Muscle layer of colon (tissue), 2 donors: ENCODE measurements around the gene MKI67.
"Not testable (repeated sequence)": the region's sequence is repeated elsewhere in the genome, so short reads cannot be mapped to it uniquely, and the experiment has no call there.

Experiments used
- H3K27ac ChIP-seq: one replicate; pipeline ENCODE4 v1.7.0; 2013; ENCODE audit warnings: low read depth, mild to moderate bottlenecking, low read length, moderate library complexity
- H3K27me3 ChIP-seq, 2 donors: one replicate each; pipeline ENCODE4 v1.7.0; 2013; ENCODE audit warnings: low read length in 2 of 2, mild to moderate bottlenecking in 2 of 2; ENCODE audit not compliant: insufficient read depth in 2 of 2, control insufficient read depth in 1 of 2
- H3K36me3 ChIP-seq: one replicate; pipeline ENCODE4 v1.7.0; 2013; ENCODE audit warnings: mild to moderate bottlenecking, low read length; ENCODE audit not compliant: insufficient read depth
- H3K4me1 ChIP-seq: one replicate; pipeline ENCODE4 v1.7.0; 2013; ENCODE audit warnings: mild to moderate bottlenecking, low read length; ENCODE audit not compliant: insufficient read depth
- H3K4me3 ChIP-seq, 2 donors: one replicate each; pipeline ENCODE4 v1.7.0; 2013; ENCODE audit warnings: low read length in 2 of 2, low read depth in 1 of 2, mild to moderate bottlenecking in 1 of 2, moderate library complexity in 1 of 2
- H3K9ac ChIP-seq: one replicate; pipeline ENCODE4 v1.7.0; 2013; ENCODE audit warnings: low read length
- H3K9me3 ChIP-seq: one replicate; pipeline ENCODE4 v1.7.0; 2013; ENCODE audit warnings: mild to moderate bottlenecking, low read length
- donor health status: abdominal sarcoma.
- donor health status: Adenocarcinoma of cecum.

MKI67 gene

DNA sequence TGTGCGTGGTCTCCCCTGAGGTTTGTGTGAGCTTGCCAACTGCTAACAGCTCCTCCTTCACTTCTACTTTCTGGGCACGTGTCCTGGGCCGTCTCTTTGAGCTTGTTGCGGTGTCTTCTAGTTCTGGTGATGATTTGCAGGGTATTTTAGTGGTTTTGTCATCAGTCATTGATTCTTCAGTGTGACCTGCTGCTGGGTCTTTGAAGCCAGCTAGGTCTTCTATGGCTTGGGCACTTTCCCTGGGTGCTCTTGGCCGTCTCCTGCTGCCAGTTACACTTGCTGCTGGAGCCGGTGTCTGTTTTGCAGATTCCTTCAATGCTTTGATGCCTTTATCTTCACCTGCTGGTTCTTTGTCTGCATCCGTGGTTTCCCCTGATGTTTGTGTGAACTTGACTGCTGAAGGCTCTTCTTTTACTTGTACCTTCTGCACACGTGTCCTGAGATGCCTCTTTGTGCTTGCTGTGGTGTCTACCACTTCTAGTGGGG lies 23.0 kb downstream of the MKI67 start:
- no peaks in the 10 kb centered on the region for H3K9me3 ChIP-seq
- no peak overlapping the region for H3K27ac ChIP-seq
- no peaks in the 10 kb centered on the region for H3K36me3 ChIP-seq
- no peak overlapping the region for H3K4me3 ChIP-seq
- H3K27me3 ChIP-seq, result no peaks in the 10 kb centered on the region
- peaks cover 4% of the 10 kb centered on the region for H3K4me1 ChIP-seq
- no peak overlapping the region for H3K9ac ChIP-seq

DNA sequence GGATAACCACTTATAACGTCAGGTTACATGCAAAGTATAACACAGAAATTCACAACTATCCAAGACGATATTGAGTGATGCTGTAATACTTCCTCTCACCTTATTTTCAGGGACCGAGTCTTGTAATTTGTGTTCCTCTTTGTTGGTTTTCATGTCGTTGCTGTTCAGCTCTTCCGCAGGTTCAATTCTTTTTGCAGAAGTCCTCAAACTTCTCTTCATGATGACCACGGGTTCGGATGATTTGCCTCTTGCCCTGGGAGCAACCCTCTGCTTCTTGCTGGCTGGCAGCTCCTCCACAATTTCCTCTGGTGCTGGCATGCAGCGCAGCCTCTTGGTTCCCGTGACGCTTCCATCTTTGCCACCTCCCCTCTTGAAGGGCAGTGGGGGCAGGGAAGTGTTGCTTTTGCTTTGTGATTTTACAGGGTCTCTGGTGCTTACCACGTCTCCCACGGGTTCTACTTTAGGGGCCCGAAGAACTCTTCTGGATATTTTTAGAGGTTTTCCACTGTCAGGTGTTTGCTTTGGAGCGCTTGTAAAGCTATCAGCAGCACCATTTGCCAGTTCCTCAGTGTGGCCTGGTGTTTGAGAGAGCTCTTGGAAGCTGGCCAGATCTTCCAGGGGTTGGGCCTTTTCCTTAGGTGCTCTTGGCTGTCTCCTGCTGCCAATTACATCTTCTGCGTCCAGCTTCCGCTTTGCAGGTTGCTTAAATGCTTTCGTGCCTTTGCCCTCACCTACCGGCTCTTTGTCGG lies 23.6 kb downstream of the MKI67 start:
- no peak overlapping the region for H3K4me3 ChIP-seq
- peaks cover 4% of the 10 kb centered on the region for H3K4me1 ChIP-seq
- H3K27me3 ChIP-seq, result no peaks in the 10 kb centered on the region
- H3K27ac ChIP-seq, result no peak overlapping the region
- H3K36me3 ChIP-seq, result no peaks in the 10 kb centered on the region
- H3K9me3 ChIP-seq, result no peaks in the 10 kb centered on the region
- H3K9ac ChIP-seq, result no peak overlapping the region

- Histone ChIP-seq H3K4me1 (peaks cover 4% of the 10 kb centered on the region), H3K27me3 (no peaks in the 10 kb centered on the region), H3K36me3 (no peaks in the 10 kb centered on the region), H3K9ac (no peak overlapping the region), H3K4me3 (no peak overlapping the region), H3K9me3 (no peaks in the 10 kb centered on the region), H3K27ac (no peak overlapping the region)
Measured at GRCh38 chr10:128101901-128102300, 24.3 kb downstream of the MKI67 start.

GRCh38 chr10:128099901-128100300 lies 26.3 kb downstream of the MKI67 start:
- Histone ChIP-seq H3K4me1 (peaks cover 4% of the 10 kb centered on the region), H3K9me3 (no peaks in the 10 kb centered on the region), H3K36me3 (no peaks in the 10 kb centered on the region), H3K27me3 (no peaks in the 10 kb centered on the region), H3K27ac (no peak overlapping the region), H3K9ac (no peak overlapping the region), H3K4me3 (no peak overlapping the region)

DNA sequence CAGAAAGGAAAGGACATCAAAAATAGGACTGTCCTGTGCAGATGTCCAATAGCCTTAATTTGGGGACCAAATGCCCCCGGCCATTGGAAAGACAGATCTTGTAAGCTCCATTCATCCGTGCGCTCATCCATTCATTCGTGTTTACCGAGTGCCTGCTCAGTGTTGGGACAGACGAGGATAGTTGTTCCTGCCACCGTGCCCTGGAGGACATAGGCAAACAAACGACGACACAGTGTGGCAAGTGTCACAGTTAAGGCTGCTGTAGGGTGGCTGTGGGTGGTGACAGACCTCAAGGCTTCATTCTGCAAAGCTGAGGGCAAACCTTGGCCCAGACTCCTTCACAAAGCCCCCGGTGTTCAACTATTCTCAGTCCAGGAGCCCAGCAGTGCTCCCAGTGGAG lies 27.6 kb downstream of the MKI67 start:
- Histone ChIP-seq H3K4me1 (peaks cover 4% of the 10 kb centered on the region), H3K4me3 (no peak overlapping the region), H3K36me3 (no peaks in the 10 kb centered on the region), H3K27me3 (no peaks in the 10 kb centered on the region), H3K9me3 (no peaks in the 10 kb centered on the region), H3K27ac (no peak overlapping the region), H3K9ac (no peak overlapping the region)

- no peaks in the 10 kb centered on the region for H3K36me3 ChIP-seq
- no peaks in the 10 kb centered on the region for H3K27me3 ChIP-seq
- H3K27ac ChIP-seq, result no peak overlapping the region
- no peak overlapping the region for H3K9ac ChIP-seq
- H3K4me3 ChIP-seq, result no peak overlapping the region
- peaks cover 3% of the 10 kb centered on the region for H3K4me1 ChIP-seq
- no peaks in the 10 kb centered on the region for H3K9me3 ChIP-seq
Measured at GRCh38 chr10:128097783-128098182, 28.4 kb downstream of the MKI67 start.

- Histone ChIP-seq H3K9ac (no peak overlapping the region), H3K9me3 (no peaks in the 10 kb centered on the region), H3K4me3 (no peak overlapping the region), H3K27me3 (no peaks in the 10 kb centered on the region), H3K36me3 (no peaks in the 10 kb centered on the region), H3K27ac (no peak overlapping the region), H3K4me1 (no peaks in the 10 kb centered on the region)
Measured at GRCh38 chr10:128096486-128097199, 29.6 kb downstream of the MKI67 start.

DNA sequence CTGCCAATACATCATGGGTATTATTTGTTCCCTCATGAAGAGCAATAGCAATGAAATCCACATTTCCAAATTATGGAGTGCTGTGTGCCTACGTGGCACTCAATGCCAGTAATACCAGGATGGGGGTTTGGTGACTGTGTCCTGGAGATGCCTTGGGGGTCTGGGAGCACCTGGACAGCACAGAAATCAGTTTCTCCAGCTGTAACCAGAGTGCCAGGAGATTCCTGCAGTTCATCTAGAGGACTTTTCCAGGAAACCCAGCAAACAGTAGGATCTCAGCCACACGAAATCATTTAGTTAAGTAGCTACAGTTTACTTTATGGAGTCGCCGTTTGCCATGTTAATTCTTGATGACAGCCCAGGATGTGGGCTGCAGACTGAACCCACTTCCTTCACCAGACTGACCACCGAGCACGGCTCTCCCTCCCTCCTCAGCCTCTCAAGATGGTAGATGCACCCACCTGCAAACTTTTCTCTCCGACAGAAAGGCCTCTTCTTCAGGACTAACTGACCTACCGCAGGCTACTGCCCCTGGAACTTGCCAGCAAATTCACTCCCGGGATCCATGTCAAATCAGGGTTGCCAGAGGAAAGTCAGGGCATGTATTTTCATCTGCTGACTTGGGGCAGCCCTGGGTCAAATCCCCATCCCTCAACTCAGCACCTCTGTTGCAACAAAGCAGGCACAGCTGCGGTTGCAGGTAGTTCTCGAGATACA lies 30.3 kb downstream of the MKI67 start:
- H3K4me1 ChIP-seq, result no peaks in the 10 kb centered on the region
- no peaks in the 10 kb centered on the region for H3K27me3 ChIP-seq
- H3K27ac ChIP-seq, result no peak overlapping the region
- no peak overlapping the region for H3K4me3 ChIP-seq
- H3K9me3 ChIP-seq, result no peaks in the 10 kb centered on the region
- no peak overlapping the region for H3K9ac ChIP-seq
- H3K36me3 ChIP-seq, result no peaks in the 10 kb centered on the region

GRCh38 chr10:128095027-128095752 lies 31.0 kb downstream of the MKI67 start:
- Histone ChIP-seq H3K27ac (no peak overlapping the region), H3K4me3 (no peak overlapping the region), H3K9ac (no peak overlapping the region), H3K4me1 (no peaks in the 10 kb centered on the region), H3K9me3 (no peaks in the 10 kb centered on the region), H3K27me3 (no peaks in the 10 kb centered on the region), H3K36me3 (no peaks in the 10 kb centered on the region)

GRCh38 chr10:128094596-128094995 lies 31.6 kb downstream of the MKI67 start:
- not testable (repeated sequence) for H3K4me3 ChIP-seq, H3K9ac ChIP-seq, H3K27ac ChIP-seq, H3K36me3 ChIP-seq, H3K27me3 ChIP-seq, H3K9me3 ChIP-seq, H3K4me1 ChIP-seq

- no peaks in the 10 kb centered on the region for H3K27me3 ChIP-seq
- H3K27ac ChIP-seq, result no peak overlapping the region
- no peaks in the 10 kb centered on the region for H3K36me3 ChIP-seq
- no peaks in the 10 kb centered on the region for H3K9me3 ChIP-seq
- no peak overlapping the region for H3K4me3 ChIP-seq
- H3K4me1 ChIP-seq, result no peaks in the 10 kb centered on the region
- H3K9ac ChIP-seq, result no peak overlapping the region
Measured at GRCh38 chr10:128092454-128092853, 33.8 kb downstream of the MKI67 start.
